ENCODE measurements around the gene OR10G2.

The OR10G2 gene

GRCh38 chr14:21589317-21589716 is 45.4 kb downstream of the OR10G2 start:
- DNase-seq (ENCODE audit: low read depth in 2 of 3, low spot score in 2 of 3), result no peak

Measured in activated CD8-positive, alpha-beta memory T cell treated with anti-CD3 and anti-CD28 coated beads for 48 hours (primary cell).